Stimulated activated CD4-positive, alpha-beta T cell treated with anti-CD3 and anti-CD28 coated beads, Interleukin-4, amount 100 ng/mL, for 1 hour (primary cell): ENCODE results near the gene HS3ST3B1.

Experiments
- DNase-seq: peaks from one replicate; pipeline ENCODE4 v3.0.0-alpha.2; 2020

The HS3ST3B1 gene

DNA sequence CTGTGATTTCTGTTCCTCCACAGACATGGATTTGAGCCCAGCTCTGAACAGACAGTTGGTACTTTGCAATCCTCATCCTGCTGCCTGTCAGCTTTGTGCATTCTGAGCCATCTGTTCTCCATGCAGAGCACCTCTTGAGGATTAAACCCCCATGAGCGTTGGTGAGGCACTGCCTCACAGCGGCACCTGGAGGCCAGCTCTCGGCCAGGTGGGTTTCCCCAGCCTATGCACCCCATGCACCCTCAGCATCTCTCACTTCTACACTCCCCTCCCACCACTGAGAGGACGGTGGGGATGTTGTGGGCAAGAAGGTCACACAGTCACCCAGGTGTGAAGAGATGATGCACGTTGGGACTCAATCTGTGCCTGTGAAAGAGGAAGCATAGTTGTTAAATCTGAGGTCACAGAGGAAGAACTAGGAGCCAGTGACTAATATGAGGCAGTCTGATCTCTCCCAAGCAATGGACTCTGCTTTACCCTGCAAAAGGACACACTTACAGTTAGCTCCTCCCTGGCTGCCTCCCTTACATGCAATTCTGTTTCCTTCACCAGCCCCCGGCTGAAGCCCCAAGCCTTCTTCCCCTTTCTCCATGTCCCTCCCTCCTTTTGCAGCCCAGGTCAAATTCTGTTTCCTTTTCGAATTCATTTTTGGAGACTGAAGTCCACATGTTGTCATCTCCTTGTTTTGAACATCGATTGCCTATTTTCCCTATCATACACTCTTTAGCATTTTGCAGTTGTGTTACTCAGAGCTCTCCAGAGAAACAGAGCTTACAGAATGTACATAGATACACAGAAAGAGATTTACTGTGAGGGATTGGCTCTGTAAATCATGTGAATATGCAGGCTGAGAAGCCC is 58.5 kb downstream of the HS3ST3B1 start:
- peak; percentile 8 for DNase-seq

GRCh38 chr17:14360856-14361255 is 60.0 kb downstream of the HS3ST3B1 start:
- DNase-seq = no peak

DNA sequence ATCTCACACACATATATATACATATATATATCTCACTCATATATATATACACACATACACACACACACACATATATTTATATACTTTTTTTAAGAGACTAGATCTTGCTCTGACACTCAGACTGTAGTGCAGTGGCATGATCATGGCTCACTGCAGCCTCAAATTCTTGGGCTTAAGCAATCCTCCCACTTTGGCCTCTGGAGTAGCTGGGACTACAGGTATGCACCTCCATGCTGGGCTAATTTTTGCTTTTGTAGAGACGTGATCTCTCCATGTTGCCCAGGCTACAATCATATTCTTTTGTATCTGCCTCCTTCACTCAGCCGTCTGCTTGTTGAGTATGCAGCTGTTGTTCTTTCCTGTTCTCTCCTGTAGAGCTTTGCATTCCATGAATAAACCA is 60.6 kb downstream of the HS3ST3B1 start:
- DNase-seq = no peak

- DNase-seq = no peak
Measured at GRCh38 chr17:14361945-14362508, 61.1 kb downstream of the HS3ST3B1 start.

DNA sequence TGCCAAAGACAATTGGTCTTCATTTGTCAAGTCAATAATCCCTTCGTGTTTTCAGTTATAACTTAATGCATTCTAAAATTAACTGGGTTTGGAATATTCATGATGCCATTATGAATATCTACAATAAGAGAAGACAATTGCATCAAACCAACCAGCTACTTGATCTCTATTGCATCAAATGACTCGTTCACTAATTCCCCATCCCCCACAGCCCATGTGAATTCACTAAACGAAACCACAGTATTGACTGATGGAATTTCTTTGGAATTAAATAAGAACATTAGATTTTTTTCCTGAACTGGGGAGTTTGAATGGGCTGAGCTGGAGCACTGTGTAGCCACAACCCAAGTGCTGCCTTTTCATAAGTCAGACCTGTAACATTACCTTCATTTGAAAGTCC is 65.3 kb downstream of the HS3ST3B1 start:
- DNase-seq = no peak

GRCh38 chr17:14372461-14372860 is 71.6 kb downstream of the HS3ST3B1 start:
- DNase-seq = no peak

DNA sequence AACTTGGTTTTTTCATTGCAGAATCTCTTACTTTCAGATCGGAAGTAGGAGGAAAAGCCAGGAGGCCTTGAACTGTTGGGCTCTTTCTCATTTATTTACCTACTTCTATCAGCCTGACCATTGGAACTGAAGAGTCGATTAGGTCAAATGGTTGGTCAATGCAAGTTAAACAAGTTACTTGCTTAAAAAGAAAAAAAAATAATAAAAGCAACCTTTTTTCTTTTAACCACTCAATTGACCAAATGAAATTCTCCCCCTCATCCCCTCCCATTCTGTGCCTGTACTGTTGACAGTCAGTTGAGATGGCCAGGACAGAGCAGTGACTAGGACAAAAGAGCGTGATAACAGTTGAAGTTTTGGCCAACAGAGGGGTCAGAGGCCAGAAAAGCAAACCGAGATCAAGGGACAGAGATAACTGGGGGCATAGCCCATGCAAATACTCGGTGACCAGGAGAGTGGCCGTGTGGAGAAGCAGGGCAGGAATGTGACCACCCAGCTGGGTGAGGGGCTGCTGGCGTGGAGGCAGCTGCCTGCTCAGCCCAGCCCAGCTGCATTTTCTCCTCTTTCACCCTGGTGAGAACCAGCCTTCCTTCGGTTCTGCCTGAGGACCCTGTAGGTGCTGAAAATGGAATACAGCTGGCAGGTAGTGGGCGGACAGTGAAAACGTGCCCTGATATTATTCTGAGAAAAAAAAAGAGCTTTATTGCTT is 72.2 kb downstream of the HS3ST3B1 start:
- no peak for DNase-seq

- DNase-seq = no peak
Measured at GRCh38 chr17:14373614-14374259, 72.9 kb downstream of the HS3ST3B1 start.

GRCh38 chr17:14374268-14374667 is 73.4 kb downstream of the HS3ST3B1 start:
- no peak for DNase-seq

GRCh38 chr17:14376666-14377065 is 75.8 kb downstream of the HS3ST3B1 start:
- DNase-seq = no peak

- no peak for DNase-seq
Measured at GRCh38 chr17:14381606-14382005, 80.7 kb downstream of the HS3ST3B1 start.

- no peak for DNase-seq
Measured at GRCh38 chr17:14387036-14387435, 86.2 kb downstream of the HS3ST3B1 start.

GRCh38 chr17:14389681-14390080 is 88.8 kb downstream of the HS3ST3B1 start:
- no peak for DNase-seq

DNA sequence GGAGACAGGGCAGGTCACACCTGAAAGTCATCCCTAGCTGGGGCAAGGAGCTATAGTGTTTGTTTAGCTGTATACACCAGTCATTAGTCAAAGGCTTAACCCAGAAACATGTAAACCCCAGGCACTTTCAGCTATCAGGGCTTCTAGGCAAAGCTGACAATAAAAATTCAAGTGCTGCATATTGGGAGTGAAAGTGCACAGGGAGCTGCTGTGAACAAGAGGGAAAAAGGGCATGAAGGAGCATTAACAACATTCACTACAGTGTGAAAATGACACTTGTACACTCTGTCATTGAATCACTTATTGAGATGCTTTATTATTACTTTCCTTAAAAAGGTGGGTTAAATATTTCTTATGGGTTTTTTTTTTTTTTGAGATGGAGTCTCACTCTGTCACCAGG is 92.8 kb downstream of the HS3ST3B1 start:
- no peak for DNase-seq

- no peak for DNase-seq
Measured at GRCh38 chr17:14395255-14395654, 94.4 kb downstream of the HS3ST3B1 start.

DNA sequence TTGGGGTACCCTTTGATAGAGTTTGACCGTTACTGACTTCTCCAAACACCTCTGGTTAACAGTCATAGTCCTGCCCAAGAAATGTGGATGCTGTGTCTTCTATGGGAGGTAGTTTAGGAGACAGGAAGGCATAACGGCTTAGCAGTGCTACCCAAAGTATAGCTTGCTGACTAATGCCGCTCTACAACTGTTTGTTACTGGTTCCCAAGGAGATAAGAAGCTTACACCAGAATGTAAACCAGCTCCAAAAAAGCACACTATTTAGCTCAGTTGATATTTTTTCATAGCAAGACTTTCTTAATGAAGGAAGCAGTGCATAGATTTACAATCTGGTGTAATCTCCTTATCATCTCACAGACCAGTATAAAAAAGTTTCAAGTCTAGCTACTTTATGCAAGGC is 95.7 kb downstream of the HS3ST3B1 start:
- no peak for DNase-seq

- no peak for DNase-seq
Measured at GRCh38 chr17:14398766-14399165, 97.9 kb downstream of the HS3ST3B1 start.
